MCF 10A (cell line): ENCODE measurements around the gene UBXN4. TPM values are rescaled to one million over a fixed set of nuclear protein-coding genes. Genes with fewer than 3 reads are reported as not detected.

Experiments
- BruUV-seq: library from RNA; stranded (reverse); fragments of 400-500 nt; replicated peaks from 2 replicates; lab custom pipeline; 2021; lab: Mats Ljungman, UMichigan
- CTCF ChIA-PET: fragments of 300-600 bp; sonication (Branson Sonifier 250); formaldehyde crosslinking; extraction: SDS; loops from one replicate; lab custom pipeline; 2021; ENCODE audit warnings: antibody characterized with exemption, inconsistent platforms; lab: Yijun Ruan, JAX
- POLR2A ChIA-PET: fragments of 300-600, 350-650 bp; sonication (Branson Sonifier 250); formaldehyde crosslinking; extraction: SDS; loops from one replicate; lab custom pipeline; 2020; ENCODE audit warnings: antibody characterized with exemption, inconsistent platforms; lab: Yijun Ruan, JAX
- DNase-seq: peaks from one replicate; pipeline ENCODE4 v3.0.0-alpha.2; 2018; ENCODE audit not compliant: unreplicated experiment
- H3K27ac Mint-ChIP-seq: one replicate; pipeline ENCODE4 v1.8.0; 2022; ENCODE audit warnings: mild to moderate bottlenecking, low read depth, mixed read lengths; ENCODE audit not compliant: unreplicated experiment
- H3K27me3 Mint-ChIP-seq: one replicate; pipeline ENCODE4 v1.8.0; 2022; ENCODE audit warnings: mixed read lengths; ENCODE audit not compliant: insufficient read depth, unreplicated experiment
- H3K36me3 Mint-ChIP-seq: one replicate; pipeline ENCODE4 v1.8.0; 2022; ENCODE audit warnings: mild to moderate bottlenecking, moderate library complexity, mixed read lengths; ENCODE audit not compliant: insufficient read depth, unreplicated experiment
- H3K4me1 Mint-ChIP-seq: one replicate; pipeline ENCODE4 v1.8.0; 2022; ENCODE audit warnings: mixed read lengths; ENCODE audit not compliant: insufficient read depth, unreplicated experiment
- H3K4me3 Mint-ChIP-seq: one replicate; pipeline ENCODE4 v1.8.0; 2022; ENCODE audit warnings: mild to moderate bottlenecking, moderate library complexity, mixed read lengths; ENCODE audit not compliant: unreplicated experiment
- H3K9me3 Mint-ChIP-seq: one replicate; pipeline ENCODE4 v1.8.0; 2022; ENCODE audit warnings: mixed read lengths; ENCODE audit not compliant: unreplicated experiment
- CTCF ChIP-seq: fragments of 200-600 bp; IDR thresholded peaks from one replicate; pipeline ENCODE4 v1.8.0; 2022; ENCODE audit warnings: antibody characterized with exemption, mild to moderate bottlenecking; ENCODE audit not compliant: unreplicated experiment
- intact Hi-C: fragments of 100-400 bp; cut with micrococcal nuclease; formaldehyde crosslinking; loops from 2 replicates; pipeline ENCODE4 v1.14.1; 2022
- total RNA-seq: library from RNA; stranded (reverse); gene quantifications from 2 replicates; pipeline ENCODE4 v1.2.3, GENCODE V29; 2022

The UBXN4 gene
- total RNA-seq, 1 experiment from 2014 or later = 79.0 TPM

GRCh38 chr2:135768863-135769262 lies 27.2 kb downstream of the UBXN4 start:
- Mint-ChIP-seq H3K9me3 (no peaks in the 10 kb centered on the region), H3K36me3 (peaks cover 97% of the 10 kb centered on the region), H3K4me3 (no peak overlapping the region), H3K4me1 (no peaks in the 10 kb centered on the region), H3K27me3 (no peaks in the 10 kb centered on the region), H3K27ac (no peak overlapping the region)
- DNase-seq = no peak
- POLR2A ChIA-PET = no interaction called here
- intact Hi-C loops = no loop called here
- TF ChIP-seq CTCF = no peak
- CTCF ChIA-PET = interaction anchor here (0.6 to 1.3 kb wide), 3 partner anchors 23 to 28 kb away, joined by 4 to 7 read pairs (median 4); no protein-coding TSS in a partner anchor
- no TSS peak for BruUV-seq

- POLR2A ChIA-PET = interaction anchor here (0.7 to 1.7 kb wide), 4 partner anchors 10 to 32 kb away, joined by 3 to 4 read pairs (median 3); no protein-coding TSS in a partner anchor
- Mint-ChIP-seq H3K36me3 (peaks cover 99% of the 10 kb centered on the region), H3K4me3 (no peak overlapping the region), H3K4me1 (no peaks in the 10 kb centered on the region), H3K27me3 (no peaks in the 10 kb centered on the region), H3K27ac (no peak overlapping the region), H3K9me3 (no peaks in the 10 kb centered on the region)
- intact Hi-C loops = no loop called here
- no peak for DNase-seq
- no peak for TF ChIP-seq CTCF
- no TSS peak for BruUV-seq
- CTCF ChIA-PET = interaction anchor here (1.0 to 1.1 kb wide), 2 partner anchors 14 to 25 kb away, joined by 4 read pairs; no protein-coding TSS in a partner anchor
These were observed 31.7 kb downstream of the UBXN4 start for GRCh38 chr2:135773319-135773718.

GRCh38 chr2:135773917-135774316 lies 32.3 kb downstream of the UBXN4 start:
- ChIA-PET CTCF (no interaction called here), POLR2A (interaction anchor here (0.9 to 1.7 kb wide), 2 partner anchors 11 to 12 kb away, joined by 3 to 4 read pairs; no protein-coding TSS in a partner anchor)
- H3K27ac Mint-ChIP-seq = no peak overlapping the region
- peaks cover 98% of the 10 kb centered on the region for H3K36me3 Mint-ChIP-seq
- BruUV-seq = no TSS peak
- DNase-seq = no peak
- H3K27me3 Mint-ChIP-seq = no peaks in the 10 kb centered on the region
- intact Hi-C loops = no loop called here
- no peak overlapping the region for H3K4me3 Mint-ChIP-seq
- no peaks in the 10 kb centered on the region for H3K4me1 Mint-ChIP-seq
- no peaks in the 10 kb centered on the region for H3K9me3 Mint-ChIP-seq
- no peak for TF ChIP-seq CTCF

- intact Hi-C loops = no loop called here
- no peaks in the 10 kb centered on the region for H3K27me3 Mint-ChIP-seq
- no peak overlapping the region for H3K4me3 Mint-ChIP-seq
- H3K36me3 Mint-ChIP-seq = peaks cover 98% of the 10 kb centered on the region
- no peaks in the 10 kb centered on the region for H3K4me1 Mint-ChIP-seq
- no TSS peak for BruUV-seq
- no peak for DNase-seq
- no peaks in the 10 kb centered on the region for H3K9me3 Mint-ChIP-seq
- no peak overlapping the region for H3K27ac Mint-ChIP-seq
- TF ChIP-seq CTCF = no peak
- ChIA-PET CTCF (no interaction called here), POLR2A (interaction anchor here (0.6 kb wide), 1 partner anchor 643 kb away, joined by 3 read pairs; no protein-coding TSS in a partner anchor)
These were observed 33.8 kb downstream of the UBXN4 start for GRCh38 chr2:135775420-135775819.
